Osteocyte (in vitro differentiated cells): ENCODE results near the gene CTNNBL1. TPM values are rescaled to one million over a fixed set of nuclear protein-coding genes. Genes with fewer than 3 reads are reported as not detected.

Experiments used
- DNase-seq: peaks from one replicate; pipeline ENCODE4 v3.0.0; 2021; ENCODE audit warnings: mixed read lengths; ENCODE audit not compliant: unreplicated experiment; ENCODE audit errors: extremely low spot score
- H3K27ac Mint-ChIP-seq: one replicate; pipeline ENCODE4 v1.8.0; 2021; ENCODE audit warnings: mild to moderate bottlenecking, mixed read lengths; ENCODE audit not compliant: unreplicated experiment
- H3K27me3 Mint-ChIP-seq: one replicate; pipeline ENCODE4 v1.8.0; 2021; ENCODE audit warnings: mixed read lengths; ENCODE audit not compliant: unreplicated experiment
- H3K36me3 Mint-ChIP-seq: one replicate; pipeline ENCODE4 v1.8.0; 2021; ENCODE audit warnings: mixed read lengths; ENCODE audit not compliant: unreplicated experiment
- H3K4me1 Mint-ChIP-seq: one replicate; pipeline ENCODE4 v1.8.0; 2021; ENCODE audit warnings: mixed read lengths; ENCODE audit not compliant: unreplicated experiment
- H3K4me3 Mint-ChIP-seq: one replicate; pipeline ENCODE4 v1.8.0; 2021; ENCODE audit warnings: mild to moderate bottlenecking, moderate library complexity, mixed read lengths; ENCODE audit not compliant: unreplicated experiment
- H3K9me3 Mint-ChIP-seq: one replicate; pipeline ENCODE4 v1.8.0; 2021; ENCODE audit warnings: mixed read lengths; ENCODE audit not compliant: unreplicated experiment
- total RNA-seq: library from RNA; stranded (reverse); gene quantifications from 2 replicates; pipeline ENCODE4 v1.2.1, GENCODE V29; 2021
- TF ChIP-seq, protein P1 (sequence below): fragments of 200-600 bp; sonication (generic); IDR thresholded peaks from 2 replicates; pipeline ENCODE4 v1.5.0; 2021; ENCODE audit warnings: antibody characterized with exemption, mild to moderate bottlenecking, moderate library complexity

CTNNBL1 gene
- total RNA-seq, 1 donor from 2014 or later, result 43.4 TPM

DNA sequence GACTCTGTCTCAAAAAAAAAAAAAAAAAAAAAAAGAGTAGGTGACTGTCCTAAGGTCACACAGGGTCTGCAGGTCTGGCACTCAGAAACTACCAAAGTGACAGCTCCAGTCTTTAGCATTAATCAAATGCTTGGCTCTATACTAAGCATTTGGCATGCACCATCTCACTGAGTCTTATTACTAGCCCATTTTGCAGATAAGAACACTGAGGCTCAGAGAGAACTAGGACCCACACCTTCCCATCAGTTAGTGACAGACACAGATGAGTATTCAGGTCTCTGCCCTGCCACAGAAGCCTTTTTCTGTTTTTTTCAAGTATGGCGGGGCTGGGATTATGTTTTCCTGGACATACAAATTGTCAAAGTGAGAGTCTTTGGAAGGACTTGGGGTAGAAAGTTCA is 186.0 kb downstream of the CTNNBL1 start:
- H3K4me1 Mint-ChIP-seq, result no peaks in the 10 kb centered on the region
- TF ChIP-seq, protein P1, sequence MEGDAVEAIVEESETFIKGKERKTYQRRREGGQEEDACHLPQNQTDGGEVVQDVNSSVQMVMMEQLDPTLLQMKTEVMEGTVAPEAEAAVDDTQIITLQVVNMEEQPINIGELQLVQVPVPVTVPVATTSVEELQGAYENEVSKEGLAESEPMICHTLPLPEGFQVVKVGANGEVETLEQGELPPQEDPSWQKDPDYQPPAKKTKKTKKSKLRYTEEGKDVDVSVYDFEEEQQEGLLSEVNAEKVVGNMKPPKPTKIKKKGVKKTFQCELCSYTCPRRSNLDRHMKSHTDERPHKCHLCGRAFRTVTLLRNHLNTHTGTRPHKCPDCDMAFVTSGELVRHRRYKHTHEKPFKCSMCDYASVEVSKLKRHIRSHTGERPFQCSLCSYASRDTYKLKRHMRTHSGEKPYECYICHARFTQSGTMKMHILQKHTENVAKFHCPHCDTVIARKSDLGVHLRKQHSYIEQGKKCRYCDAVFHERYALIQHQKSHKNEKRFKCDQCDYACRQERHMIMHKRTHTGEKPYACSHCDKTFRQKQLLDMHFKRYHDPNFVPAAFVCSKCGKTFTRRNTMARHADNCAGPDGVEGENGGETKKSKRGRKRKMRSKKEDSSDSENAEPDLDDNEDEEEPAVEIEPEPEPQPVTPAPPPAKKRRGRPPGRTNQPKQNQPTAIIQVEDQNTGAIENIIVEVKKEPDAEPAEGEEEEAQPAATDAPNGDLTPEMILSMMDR, result no peak

DNA sequence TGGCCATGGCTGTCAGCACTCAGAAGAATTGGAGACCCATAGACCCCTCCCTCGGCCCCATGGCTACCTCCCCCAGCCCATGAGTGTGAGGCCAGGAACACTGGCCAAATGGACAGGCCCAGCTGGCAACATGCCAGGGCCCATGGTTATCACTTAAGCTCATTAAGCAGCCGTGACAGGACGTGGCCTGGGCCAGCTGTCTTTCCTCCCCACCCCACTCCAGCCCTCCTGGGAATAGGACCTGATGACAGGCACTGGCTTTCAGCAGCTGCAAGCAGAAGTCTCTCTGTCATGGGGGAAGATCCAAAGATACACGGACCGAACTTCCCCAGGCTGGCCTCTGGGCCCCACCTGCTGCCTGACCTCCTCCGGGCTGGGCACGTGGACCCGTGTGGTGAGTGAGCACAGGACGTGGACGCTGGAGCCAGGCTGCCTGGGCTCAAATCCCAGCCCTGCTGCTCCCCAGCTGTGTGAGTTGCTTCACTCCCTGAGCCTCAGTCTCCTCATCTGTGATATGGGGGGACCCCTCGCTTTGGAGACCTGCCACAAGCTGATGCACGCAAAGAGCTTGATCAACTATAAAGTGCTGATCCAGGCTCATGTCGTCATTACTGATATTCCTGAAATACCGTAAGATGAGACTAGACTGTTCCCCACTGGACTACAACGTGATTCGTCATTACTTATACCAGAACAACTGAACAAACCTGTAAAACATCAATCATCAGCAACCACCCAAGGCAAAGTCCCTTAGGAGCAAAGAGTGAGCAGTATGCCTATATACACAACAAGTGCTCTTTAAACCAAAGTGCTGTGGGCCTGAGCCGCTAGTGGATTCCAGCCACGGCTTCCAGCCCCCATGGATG is 187.1 kb downstream of the CTNNBL1 start:
- Mint-ChIP-seq H3K27me3 (peaks cover 8% of the 10 kb centered on the region), H3K4me3 (no peak overlapping the region), H3K36me3 (no peaks in the 10 kb centered on the region), H3K4me1 (no peaks in the 10 kb centered on the region), H3K27ac (no peak overlapping the region), H3K9me3 (no peaks in the 10 kb centered on the region)
- TF ChIP-seq, protein P1, result no peak
- no peak for DNase-seq

More for the DNA sequence above, 186.0 kb downstream of the CTNNBL1 start:
- Mint-ChIP-seq H3K4me3 (no peak overlapping the region), H3K36me3 (no peaks in the 10 kb centered on the region), H3K27me3 (peaks cover 8% of the 10 kb centered on the region), H3K9me3 (no peaks in the 10 kb centered on the region), H3K27ac (no peak overlapping the region)
- DNase-seq, result no peak

DNA sequence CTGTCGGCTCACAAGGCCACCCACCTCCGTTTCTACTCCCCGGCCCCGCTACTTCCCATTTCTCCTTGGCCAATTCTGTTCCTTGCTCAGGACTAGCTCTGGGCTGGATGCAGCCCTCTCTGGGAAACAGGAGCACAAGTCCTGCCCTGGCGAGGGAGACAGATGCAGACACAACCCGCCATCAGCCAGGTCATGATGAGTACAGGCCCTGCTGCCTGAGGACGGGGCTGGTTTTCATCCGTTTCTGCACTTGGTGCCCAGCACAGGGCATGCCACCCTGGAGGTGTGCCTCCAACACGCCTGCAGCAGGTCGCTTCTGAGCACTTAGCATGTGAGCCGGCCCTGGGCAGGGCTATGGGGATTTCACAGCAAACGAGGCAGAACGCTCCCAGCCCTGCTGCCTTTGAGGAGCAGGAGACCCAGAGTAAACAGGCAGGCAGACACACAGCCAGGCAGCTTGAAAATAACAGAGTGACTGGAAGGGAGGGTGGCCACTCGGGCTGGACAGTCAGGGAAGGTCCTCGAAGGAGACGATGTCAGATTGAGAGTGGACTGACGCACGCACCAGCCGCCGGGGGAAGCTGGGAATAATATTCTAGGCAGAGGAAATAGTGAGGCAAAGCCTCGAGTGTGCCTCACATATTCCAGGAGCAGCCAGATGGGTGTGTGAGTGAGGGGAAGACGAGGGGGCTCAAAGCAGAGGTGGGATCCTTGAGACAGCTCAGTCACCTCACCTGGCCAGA is 187.9 kb downstream of the CTNNBL1 start:
- H3K27me3 Mint-ChIP-seq, result peaks cover 8% of the 10 kb centered on the region
- no peaks in the 10 kb centered on the region for H3K36me3 Mint-ChIP-seq
- DNase-seq, result no peak
- TF ChIP-seq, protein P1, result no peak
- H3K9me3 Mint-ChIP-seq, result no peaks in the 10 kb centered on the region
- no peak overlapping the region for H3K4me3 Mint-ChIP-seq
- no peaks in the 10 kb centered on the region for H3K4me1 Mint-ChIP-seq
- no peak overlapping the region for H3K27ac Mint-ChIP-seq

DNA sequence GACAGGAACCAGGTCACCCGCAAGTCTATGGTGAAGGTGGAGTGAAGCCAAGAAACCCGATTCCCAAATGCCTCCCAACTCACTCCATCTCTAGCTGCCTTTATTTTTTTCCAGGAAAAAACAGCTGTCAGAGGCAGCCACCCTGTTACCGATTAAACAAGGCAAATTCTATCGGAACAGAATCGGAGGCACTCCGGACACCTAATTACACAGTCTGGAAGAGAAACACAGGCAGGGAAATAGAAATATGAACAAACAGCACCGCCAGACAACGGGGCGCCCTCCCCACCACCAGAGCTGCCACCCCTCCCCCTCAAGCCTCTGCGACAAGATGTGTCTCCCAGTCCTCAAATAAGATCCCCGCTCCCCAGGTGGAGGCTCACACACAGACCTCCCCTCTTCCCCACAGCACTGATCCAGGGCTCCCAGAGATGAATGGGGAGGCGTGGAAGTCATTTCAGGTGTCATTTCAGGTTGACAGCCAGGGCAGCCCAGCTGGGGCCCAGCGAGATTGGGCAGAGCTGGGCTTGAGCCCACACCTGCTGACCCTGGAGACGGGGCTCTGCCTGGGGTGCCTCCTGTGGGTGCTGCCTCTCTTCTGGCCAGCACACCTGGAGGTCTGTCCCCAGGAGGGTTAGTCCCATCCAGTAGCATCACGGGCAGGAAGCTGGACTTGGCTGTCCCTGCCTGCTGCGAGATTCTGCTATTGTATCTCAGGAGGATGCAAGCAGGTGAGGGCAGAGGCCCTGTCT is 189.3 kb downstream of the CTNNBL1 start:
- H3K4me1 Mint-ChIP-seq, result no peaks in the 10 kb centered on the region
- peaks cover 14% of the 10 kb centered on the region for H3K27me3 Mint-ChIP-seq
- no peak overlapping the region for H3K4me3 Mint-ChIP-seq
- DNase-seq, result no peak
- H3K36me3 Mint-ChIP-seq, result no peaks in the 10 kb centered on the region
- no peaks in the 10 kb centered on the region for H3K9me3 Mint-ChIP-seq
- TF ChIP-seq, protein P1, result no peak
- H3K27ac Mint-ChIP-seq, result no peak overlapping the region
